Glutamatergic neuron (in vitro differentiated cells): ENCODE results near the gene EPHA4. TPM values are rescaled to one million over a fixed set of nuclear protein-coding genes. Genes with fewer than 3 reads are reported as not detected.

ENCODE experiments used
- DNase-seq: peaks from one replicate; pipeline ENCODE4 v3.0.0; 2022
- H3K27ac Mint-ChIP-seq: one replicate; pipeline ENCODE4 v1.8.0; 2020; ENCODE audit warnings: mild to moderate bottlenecking, mixed read lengths, inconsistent platforms; ENCODE audit not compliant: unreplicated experiment
- H3K27me3 Mint-ChIP-seq: one replicate; pipeline ENCODE4 v1.8.0; 2020; ENCODE audit warnings: mild to moderate bottlenecking, moderate library complexity, mixed read lengths, inconsistent platforms; ENCODE audit not compliant: unreplicated experiment
- H3K36me3 Mint-ChIP-seq: one replicate; pipeline ENCODE4 v1.8.0; 2020; ENCODE audit warnings: mild to moderate bottlenecking, mixed read lengths, inconsistent platforms; ENCODE audit not compliant: unreplicated experiment
- H3K4me1 Mint-ChIP-seq: one replicate; pipeline ENCODE4 v1.8.0; 2020; ENCODE audit warnings: mild to moderate bottlenecking, low read depth, mixed read lengths, inconsistent platforms; ENCODE audit not compliant: unreplicated experiment
- H3K4me3 Mint-ChIP-seq: one replicate; pipeline ENCODE4 v1.8.0; 2020; ENCODE audit warnings: mild to moderate bottlenecking, mixed read lengths, inconsistent platforms; ENCODE audit not compliant: unreplicated experiment
- H3K9me3 Mint-ChIP-seq: one replicate; pipeline ENCODE4 v1.8.0; 2020; ENCODE audit warnings: mild to moderate bottlenecking, moderate library complexity, mixed read lengths, inconsistent platforms; ENCODE audit not compliant: unreplicated experiment
- total RNA-seq: library from RNA; stranded (reverse); fragmentation: NEBNext Ultra II Directional; extraction: Animal tissue kit (Norgen Biotek cat#: 25700); gene quantifications from one replicate; pipeline ENCODE4 v1.2.1, GENCODE V29; 2021; ENCODE audit not compliant: unreplicated experiment
- TF ChIP-seq, protein P1 (sequence below): fragments of 200-600 bp; sonication (generic); IDR thresholded peaks from one replicate; pipeline ENCODE4 v1.5.0; 2021; ENCODE audit not compliant: partially characterized antibody, unreplicated experiment

EPHA4 gene
- total RNA-seq, 1 donor from 2014 or later = 57.2 TPM

DNA sequence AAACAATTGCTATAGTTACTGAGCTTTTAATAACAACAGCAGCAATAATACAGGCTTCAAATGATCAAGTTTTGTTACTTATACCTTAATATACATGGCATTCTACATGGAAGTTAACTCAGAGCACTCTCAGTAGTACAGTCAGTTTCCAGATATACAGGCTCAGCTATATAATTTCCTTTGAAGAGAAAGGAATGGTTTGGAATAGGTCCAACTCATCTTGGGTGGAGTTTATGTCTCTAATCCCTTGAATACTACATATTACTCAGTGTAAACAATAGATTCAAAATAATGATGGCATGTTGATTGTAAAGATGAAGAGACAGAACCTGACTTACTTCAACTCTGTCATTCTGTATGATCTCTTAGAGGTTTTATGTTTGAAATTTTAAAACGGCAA lies 174.9 kb downstream of the EPHA4 start:
- H3K27ac Mint-ChIP-seq = no peak overlapping the region
- no peaks in the 10 kb centered on the region for H3K4me1 Mint-ChIP-seq
- TF ChIP-seq, protein P1, sequence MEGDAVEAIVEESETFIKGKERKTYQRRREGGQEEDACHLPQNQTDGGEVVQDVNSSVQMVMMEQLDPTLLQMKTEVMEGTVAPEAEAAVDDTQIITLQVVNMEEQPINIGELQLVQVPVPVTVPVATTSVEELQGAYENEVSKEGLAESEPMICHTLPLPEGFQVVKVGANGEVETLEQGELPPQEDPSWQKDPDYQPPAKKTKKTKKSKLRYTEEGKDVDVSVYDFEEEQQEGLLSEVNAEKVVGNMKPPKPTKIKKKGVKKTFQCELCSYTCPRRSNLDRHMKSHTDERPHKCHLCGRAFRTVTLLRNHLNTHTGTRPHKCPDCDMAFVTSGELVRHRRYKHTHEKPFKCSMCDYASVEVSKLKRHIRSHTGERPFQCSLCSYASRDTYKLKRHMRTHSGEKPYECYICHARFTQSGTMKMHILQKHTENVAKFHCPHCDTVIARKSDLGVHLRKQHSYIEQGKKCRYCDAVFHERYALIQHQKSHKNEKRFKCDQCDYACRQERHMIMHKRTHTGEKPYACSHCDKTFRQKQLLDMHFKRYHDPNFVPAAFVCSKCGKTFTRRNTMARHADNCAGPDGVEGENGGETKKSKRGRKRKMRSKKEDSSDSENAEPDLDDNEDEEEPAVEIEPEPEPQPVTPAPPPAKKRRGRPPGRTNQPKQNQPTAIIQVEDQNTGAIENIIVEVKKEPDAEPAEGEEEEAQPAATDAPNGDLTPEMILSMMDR = no peak
- no peak for DNase-seq
- no peaks in the 10 kb centered on the region for H3K9me3 Mint-ChIP-seq
- peaks cover 19% of the 10 kb centered on the region for H3K36me3 Mint-ChIP-seq
- H3K27me3 Mint-ChIP-seq = no peaks in the 10 kb centered on the region
- H3K4me3 Mint-ChIP-seq = no peak overlapping the region

DNA sequence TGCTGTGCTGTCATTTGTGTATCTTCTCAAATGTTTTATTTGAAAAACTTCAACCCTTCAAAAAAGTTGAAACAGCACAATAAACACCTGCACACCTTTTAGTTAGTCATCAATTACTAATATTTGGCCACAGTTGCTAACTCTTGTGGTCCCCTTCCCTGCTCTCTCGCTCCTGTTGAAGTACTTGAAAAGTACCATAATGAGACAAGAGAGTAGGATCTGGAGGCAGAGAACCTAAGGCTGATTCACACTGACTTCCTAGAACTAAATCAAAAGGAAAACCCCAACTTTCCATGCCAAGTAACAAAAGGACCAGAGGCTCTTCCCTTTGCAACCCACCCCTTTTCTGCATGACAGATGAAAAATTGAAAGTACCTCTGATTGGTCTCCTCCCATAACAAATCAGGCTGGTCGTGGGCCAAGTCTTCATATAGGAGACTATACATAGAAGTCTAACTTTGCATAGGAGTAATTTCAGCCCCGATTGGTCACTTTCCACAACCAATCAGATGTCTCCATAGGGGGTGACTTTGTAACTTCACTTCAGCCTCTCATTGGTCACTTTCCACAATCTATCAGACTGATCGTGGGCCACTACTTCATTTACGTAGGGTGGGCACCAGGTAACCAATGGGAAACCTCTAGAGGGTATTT lies 179.7 kb downstream of the EPHA4 start:
- Mint-ChIP-seq H3K27ac (no peak overlapping the region), H3K9me3 (no peaks in the 10 kb centered on the region), H3K4me1 (peaks cover 2% of the 10 kb centered on the region), H3K27me3 (no peaks in the 10 kb centered on the region), H3K4me3 (no peak overlapping the region), H3K36me3 (no peaks in the 10 kb centered on the region)
- TF ChIP-seq, protein P1 = no peak
- no peak for DNase-seq

DNA sequence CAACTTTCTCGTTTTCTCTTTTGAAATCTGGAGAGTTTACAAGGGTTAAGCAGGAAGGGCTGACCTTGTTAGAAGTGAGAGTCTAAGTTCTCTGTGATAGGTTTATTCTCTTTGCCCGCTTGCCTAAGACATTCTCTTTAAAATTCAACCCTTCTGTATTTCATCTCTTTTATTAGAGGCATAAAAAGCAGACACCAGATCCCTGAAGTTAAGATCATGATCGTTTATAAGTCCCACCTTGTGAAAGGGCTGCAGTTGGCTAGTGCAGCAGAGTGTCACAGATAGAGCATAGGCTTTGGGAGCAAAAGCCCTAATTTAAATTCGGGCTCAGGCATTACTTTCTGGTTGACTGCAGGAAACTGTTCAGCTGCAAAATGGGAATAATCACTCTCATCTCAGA lies 181.2 kb downstream of the EPHA4 start:
- Mint-ChIP-seq H3K4me1 (peaks cover 2% of the 10 kb centered on the region), H3K4me3 (no peak overlapping the region), H3K27ac (no peak overlapping the region), H3K36me3 (no peaks in the 10 kb centered on the region), H3K9me3 (no peaks in the 10 kb centered on the region), H3K27me3 (no peaks in the 10 kb centered on the region)
- no peak for DNase-seq
- TF ChIP-seq, protein P1 = no peak

DNA sequence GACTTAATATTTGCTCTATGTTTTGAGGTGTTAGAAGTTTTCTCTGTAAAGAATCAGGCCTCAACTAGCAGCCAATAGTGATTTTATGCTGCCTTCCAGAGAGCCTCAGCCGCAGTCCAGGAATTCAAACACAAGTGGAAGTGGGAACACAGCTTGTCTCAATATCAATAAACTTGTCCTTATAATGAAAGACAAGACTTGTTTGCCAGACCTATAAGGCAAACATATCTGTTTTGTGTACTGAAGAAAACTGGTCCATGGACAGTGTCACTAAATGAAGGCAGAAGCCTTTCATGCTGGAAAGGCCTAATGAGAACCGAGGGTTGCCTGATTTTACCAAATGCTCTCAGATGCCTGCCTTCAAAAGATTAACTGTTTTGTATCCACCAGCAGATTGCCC lies 182.2 kb downstream of the EPHA4 start:
- H3K27ac Mint-ChIP-seq = no peak overlapping the region
- TF ChIP-seq, protein P1 = no peak

DNA sequence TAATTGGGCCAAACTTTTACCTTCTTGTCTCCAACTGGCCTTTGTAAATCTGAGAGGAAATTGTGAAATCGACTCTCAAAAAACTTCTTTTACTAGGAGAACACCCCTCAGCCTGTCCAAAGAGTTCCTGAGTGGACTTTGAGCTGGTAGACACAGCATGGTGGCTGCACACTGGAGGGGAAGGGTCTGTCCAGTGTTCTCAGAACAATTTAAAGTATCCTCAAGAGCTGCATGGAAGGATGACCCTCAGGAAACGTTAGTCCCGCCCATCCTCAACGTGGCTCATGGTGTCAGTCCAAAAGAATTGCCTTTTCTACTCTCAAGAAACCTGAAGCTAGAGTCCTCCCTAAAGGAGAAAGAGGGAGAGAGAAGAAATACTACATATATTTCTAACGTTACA lies 182.7 kb downstream of the EPHA4 start:
- Mint-ChIP-seq H3K4me3 (no peak overlapping the region), H3K9me3 (no peaks in the 10 kb centered on the region), H3K4me1 (peaks cover 2% of the 10 kb centered on the region), H3K36me3 (no peaks in the 10 kb centered on the region), H3K27ac (no peak overlapping the region), H3K27me3 (no peaks in the 10 kb centered on the region)
- TF ChIP-seq, protein P1 = no peak
- no peak for DNase-seq

More for the DNA sequence above, 182.2 kb downstream of the EPHA4 start:
- H3K36me3 Mint-ChIP-seq = no peaks in the 10 kb centered on the region
- H3K9me3 Mint-ChIP-seq = no peaks in the 10 kb centered on the region
- DNase-seq = no peak
- peaks cover 2% of the 10 kb centered on the region for H3K4me1 Mint-ChIP-seq
- H3K4me3 Mint-ChIP-seq = no peak overlapping the region
- H3K27me3 Mint-ChIP-seq = no peaks in the 10 kb centered on the region
